SH-SY5Y (cell line): Measurements from ENCODE around the gene TOP1.

Source experiments
- GATA2 ChIP-seq: IDR thresholded peaks from 2 replicates; pipeline ENCODE4 v1.6.1; 2011; ENCODE audit warnings: mild to moderate bottlenecking, low read depth, low read length
- GATA3 ChIP-seq: IDR thresholded peaks from 2 replicates; pipeline ENCODE4 v1.6.1; 2011; ENCODE audit warnings: low read depth, mild to moderate bottlenecking, low read length, moderate library complexity

- no peak for TF ChIP-seq GATA2
- no peak for TF ChIP-seq GATA3
Measured at GRCh38 chr20:41034239-41034638, 5.6 kb downstream of the TOP1 start.
